Neural cell (in vitro differentiated cells): ENCODE data around the gene NPRL2.

Source experiments
- CTCF ChIP-seq: fragments of 450-650 bp; IDR thresholded peaks from 2 replicates; pipeline ENCODE4 v1.5.1; 2014; ENCODE audit warnings: antibody characterized with exemption, mild to moderate bottlenecking, moderate library complexity; ENCODE audit not compliant: poor library complexity, severe bottlenecking
- EP300 ChIP-seq: fragments of 450-650 bp; conservative IDR thresholded peaks from 2 replicates; pipeline ENCODE4 v1.6.1; 2014; ENCODE audit warnings: antibody characterized with exemption, mild to moderate bottlenecking, moderate library complexity; ENCODE audit not compliant: poor library complexity, severe bottlenecking
- EZH2 ChIP-seq: fragments of 200-600, 300-800 bp; shearing (Covaris generic), sonication (generic); IDR thresholded peaks from 2 replicates; pipeline ENCODE4 v1.6.1; 2014; ENCODE audit warnings: antibody characterized with exemption, low read length, borderline replicate concordance, mild to moderate bottlenecking; ENCODE audit not compliant: insufficient read depth, poor library complexity, severe bottlenecking
- MXI1 ChIP-seq: fragments of 450-650 bp; conservative IDR thresholded peaks from 2 replicates; pipeline ENCODE4 v1.6.1; 2014; ENCODE audit warnings: antibody characterized with exemption, mild to moderate bottlenecking; ENCODE audit not compliant: poor library complexity, severe bottlenecking
- POLR2AphosphoS5 ChIP-seq: IDR thresholded peaks from 2 replicates; pipeline ENCODE4 v1.6.1; 2012
- RAD21 ChIP-seq: fragments of 450-650 bp; conservative IDR thresholded peaks from 2 replicates; pipeline ENCODE4 v1.6.1; 2014; ENCODE audit warnings: antibody characterized with exemption, mild to moderate bottlenecking, moderate library complexity
- REST ChIP-seq: IDR thresholded peaks from 2 replicates; pipeline ENCODE4 v1.6.1; 2012; ENCODE audit warnings: borderline replicate concordance
- SMC3 ChIP-seq: fragments of 450-650 bp; conservative IDR thresholded peaks from 2 replicates; pipeline ENCODE4 v1.6.1; 2014; ENCODE audit warnings: antibody characterized with exemption, mild to moderate bottlenecking, moderate library complexity; ENCODE audit not compliant: poor library complexity

- TF ChIP-seq CTCF, result no peak
- no peak for TF ChIP-seq RAD21
- TF ChIP-seq EZH2, result no peak
- no peak for TF ChIP-seq MXI1
- no peak for TF ChIP-seq EP300
- TF ChIP-seq POLR2AphosphoS5, result no peak
- no peak for TF ChIP-seq REST
- TF ChIP-seq SMC3, result no peak
Observed at GRCh38 chr3:50350213-50350526, 405 bp downstream of the NPRL2 start.
